ENCODE measurements around the gene RPS21. TPM values are rescaled to one million over a fixed set of nuclear protein-coding genes. Genes with fewer than 3 reads are reported as not detected.

The RPS21 gene
- total and polyA plus RNA-seq, 2 of the 4 experiments (the other 2 are of a cell fraction) = 2,710 to 4,298 TPM

DNA sequence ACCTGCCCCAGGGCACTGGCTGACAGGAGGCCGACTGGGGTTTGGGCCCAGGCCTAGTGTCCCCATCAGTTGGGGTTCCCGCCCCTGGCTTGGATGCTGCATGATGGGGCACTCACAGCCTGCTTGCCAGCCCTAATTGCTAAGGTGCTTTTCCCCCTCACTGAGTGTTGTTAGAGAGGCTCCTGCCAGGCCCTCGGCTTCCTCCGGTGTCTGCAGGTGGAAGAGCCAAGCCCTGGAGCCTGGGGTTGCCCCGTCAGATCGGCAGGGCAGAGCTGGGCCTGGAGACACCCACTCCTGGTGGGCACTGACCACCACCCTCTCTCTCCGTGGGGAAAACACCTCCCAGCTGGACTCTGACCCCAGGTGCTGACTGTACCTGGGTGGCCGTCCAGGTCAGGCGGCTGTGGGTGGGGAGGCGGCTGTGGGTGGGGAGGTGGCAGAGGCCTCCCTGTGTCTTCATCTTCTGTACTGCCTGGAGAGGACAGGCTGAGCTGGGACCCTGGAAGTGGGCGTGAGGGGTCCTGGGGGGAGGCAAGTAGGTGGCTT, 26.2 kb downstream of the RPS21 start:
- BruUV-seq (replicated peaks) = no TSS peak

More for the DNA sequence above, 26.2 kb downstream of the RPS21 start:
- Histone ChIP-seq H4K8ac (ENCODE audit: low read depth in 2 of 2, low read length in 2 of 2) (no peak overlapping the region), H2AK5ac (ENCODE audit: low read depth, low read length) (no peak overlapping the region), H3K27ac (ENCODE audit: insufficient read depth, low read length) (no peak overlapping the region), H3K9me3 (ENCODE audit: control insufficient read depth, insufficient read depth, low read length) (no peaks in the 10 kb centered on the region), H3K36me3 (ENCODE audit: control insufficient read depth, insufficient read depth, low read length) (no peaks in the 10 kb centered on the region), H3K23ac (ENCODE audit: low read depth, low read length) (no peak overlapping the region), H3K27me3 (ENCODE audit: control insufficient read depth, insufficient read depth, low read length) (peaks cover 14% of the 10 kb centered on the region; the same call in 1 of the 2 replicates), H2BK5ac (ENCODE audit: low read depth, low read length, poor library complexity, severe bottlenecking) (no peak overlapping the region), H4K91ac (ENCODE audit: insufficient read depth, low read depth, low read length) (no peak overlapping the region), H3K56ac (ENCODE audit: extremely low read depth, insufficient read depth, low read length) (no peak overlapping the region), H3K9me1 (ENCODE audit: insufficient read depth, low read length) (no peaks in the 10 kb centered on the region), H3K9ac (ENCODE audit: low read depth, low read length) (no peak overlapping the region), H2AK9ac (replicated peaks; ENCODE audit: low read depth, low read length, poor library complexity) (no peak overlapping the region), H4K5ac (ENCODE audit: low read depth, low read length) (no peak overlapping the region), H4K20me1 (ENCODE audit: insufficient read depth, low read length) (no peaks in the 10 kb centered on the region), H3K4ac (ENCODE audit: low read depth, low read length) (no peak overlapping the region), H2BK20ac (ENCODE audit: low read depth, low read length) (no peak overlapping the region), H3K14ac (replicated peaks; ENCODE audit: low read depth, low read length) (no peak overlapping the region), H2AFZ (replicated peaks; ENCODE audit: low read length, poor library complexity) (no peak overlapping the region), H3K4me3 (ENCODE audit: insufficient read depth, low read depth, low read length) (no peak overlapping the region), H2BK120ac (ENCODE audit: low read depth, low read length) (no peak overlapping the region), H3K4me2 (ENCODE audit: low read depth, low read length) (no peak overlapping the region), H3K4me1 (ENCODE audit: control insufficient read depth, insufficient read depth, low read length) (no peaks in the 10 kb centered on the region), H3K79me1 (ENCODE audit: low read depth in 1 of 2, low read length in 2 of 2) (no peaks in the 10 kb centered on the region), H3K18ac (ENCODE audit: low read depth, low read length) (no peak overlapping the region), H2BK15ac (ENCODE audit: low read depth, low read length) (no peak overlapping the region)
- CTCF ChIA-PET = no interaction called here
- dilution Hi-C loops (cut with HindIII; ENCODE audit: low sequenced_read_pairs, unreplicated experiment) (no loop called here), intact Hi-C loops (cut with micrococcal nuclease) (no loop called here), in situ Hi-C loops (cut with MboI; ENCODE audit: low sequenced_read_pairs) (no loop called here)
- POLR2A ChIA-PET (ENCODE audit: unreplicated experiment) = no interaction called here
- DNase-seq (no peak), ATAC-seq (ENCODE audit: low read depth) (no peak)
- WGBS, 2 experiments (ENCODE audit: extremely low coverage in 2 of 2, insufficient read length in 1 of 2) = 20% methylated on average over 1 of the region's 11 CpGs; no CpG with 5 or more reads in 1 of the 2 experiments
- TF ChIP-seq RFX5 (IDR thresholded peaks at IDR 0.05; ENCODE audit: low read depth, low read length) (no peak), NFE2L2 (IDR thresholded peaks at IDR 0.05; ENCODE audit: low read depth, low read length) (no peak), MAZ (IDR thresholded peaks at IDR 0.05; ENCODE audit: borderline replicate concordance, low read depth, low read length) (no peak), RAD21 (IDR thresholded peaks at IDR 0.05; ENCODE audit: low read length) (no peak), CHD1 (IDR thresholded peaks at IDR 0.05; ENCODE audit: low read depth, low read length) (no peak), BHLHE40 (IDR thresholded peaks at IDR 0.05; ENCODE audit: low read depth, low read length) (no peak), POLR2A (IDR thresholded peaks at IDR 0.05; ENCODE audit: low read depth, low read length) (no peak), CEBPB (IDR thresholded peaks at IDR 0.05; ENCODE audit: low read depth, low read length) (no peak), RCOR1 (IDR thresholded peaks at IDR 0.05; ENCODE audit: insufficient replicate concordance, low read length) (no peak), FOS (IDR thresholded peaks at IDR 0.05; ENCODE audit: low read depth, low read length) (no peak), MAFK (IDR thresholded peaks at IDR 0.05; ENCODE audit: low read depth, low read length) (no peak), MXI1 (IDR thresholded peaks at IDR 0.05; ENCODE audit: borderline replicate concordance, low read depth, low read length) (no peak), SMC3 (IDR thresholded peaks at IDR 0.05; ENCODE audit: low read depth, low read length) (no peak)
- TF ChIP-seq, protein P1, sequence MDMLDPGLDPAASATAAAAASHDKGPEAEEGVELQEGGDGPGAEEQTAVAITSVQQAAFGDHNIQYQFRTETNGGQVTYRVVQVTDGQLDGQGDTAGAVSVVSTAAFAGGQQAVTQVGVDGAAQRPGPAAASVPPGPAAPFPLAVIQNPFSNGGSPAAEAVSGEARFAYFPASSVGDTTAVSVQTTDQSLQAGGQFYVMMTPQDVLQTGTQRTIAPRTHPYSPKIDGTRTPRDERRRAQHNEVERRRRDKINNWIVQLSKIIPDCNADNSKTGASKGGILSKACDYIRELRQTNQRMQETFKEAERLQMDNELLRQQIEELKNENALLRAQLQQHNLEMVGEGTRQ (IDR thresholded peaks at IDR 0.05; ENCODE audit: low read depth, low read length) = no peak
- TF ChIP-seq, protein P2, sequence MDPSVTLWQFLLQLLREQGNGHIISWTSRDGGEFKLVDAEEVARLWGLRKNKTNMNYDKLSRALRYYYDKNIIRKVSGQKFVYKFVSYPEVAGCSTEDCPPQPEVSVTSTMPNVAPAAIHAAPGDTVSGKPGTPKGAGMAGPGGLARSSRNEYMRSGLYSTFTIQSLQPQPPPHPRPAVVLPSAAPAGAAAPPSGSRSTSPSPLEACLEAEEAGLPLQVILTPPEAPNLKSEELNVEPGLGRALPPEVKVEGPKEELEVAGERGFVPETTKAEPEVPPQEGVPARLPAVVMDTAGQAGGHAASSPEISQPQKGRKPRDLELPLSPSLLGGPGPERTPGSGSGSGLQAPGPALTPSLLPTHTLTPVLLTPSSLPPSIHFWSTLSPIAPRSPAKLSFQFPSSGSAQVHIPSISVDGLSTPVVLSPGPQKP (IDR thresholded peaks at IDR 0.05; ENCODE audit: borderline replicate concordance, low read depth, low read length) = no peak
- TF ChIP-seq, protein P3, sequence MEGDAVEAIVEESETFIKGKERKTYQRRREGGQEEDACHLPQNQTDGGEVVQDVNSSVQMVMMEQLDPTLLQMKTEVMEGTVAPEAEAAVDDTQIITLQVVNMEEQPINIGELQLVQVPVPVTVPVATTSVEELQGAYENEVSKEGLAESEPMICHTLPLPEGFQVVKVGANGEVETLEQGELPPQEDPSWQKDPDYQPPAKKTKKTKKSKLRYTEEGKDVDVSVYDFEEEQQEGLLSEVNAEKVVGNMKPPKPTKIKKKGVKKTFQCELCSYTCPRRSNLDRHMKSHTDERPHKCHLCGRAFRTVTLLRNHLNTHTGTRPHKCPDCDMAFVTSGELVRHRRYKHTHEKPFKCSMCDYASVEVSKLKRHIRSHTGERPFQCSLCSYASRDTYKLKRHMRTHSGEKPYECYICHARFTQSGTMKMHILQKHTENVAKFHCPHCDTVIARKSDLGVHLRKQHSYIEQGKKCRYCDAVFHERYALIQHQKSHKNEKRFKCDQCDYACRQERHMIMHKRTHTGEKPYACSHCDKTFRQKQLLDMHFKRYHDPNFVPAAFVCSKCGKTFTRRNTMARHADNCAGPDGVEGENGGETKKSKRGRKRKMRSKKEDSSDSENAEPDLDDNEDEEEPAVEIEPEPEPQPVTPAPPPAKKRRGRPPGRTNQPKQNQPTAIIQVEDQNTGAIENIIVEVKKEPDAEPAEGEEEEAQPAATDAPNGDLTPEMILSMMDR (conservative IDR thresholded peaks at IDR 0.05; ENCODE audit: low read depth, low read length) = no peak

Data from IMR-90 (cell line).